ACC112 (cell line): ENCODE results near the gene NTM.

Experiments used
- H2AFZ ChIP-seq: fragments of 200-600 bp; sonication (generic); one replicate; pipeline ENCODE4 v1.6.0; 2017; ENCODE audit warnings: antibody characterized with exemption, low read length; ENCODE audit not compliant: unreplicated experiment
- H3K27ac ChIP-seq: fragments of 200-600 bp; sonication (generic); 2 replicates; pipeline ENCODE4 v1.5.1; 2014; ENCODE audit warnings: low read depth, mild to moderate bottlenecking, antibody characterized with exemption, low read length, moderate library complexity
- H3K27me3 ChIP-seq: fragments of 200-600 bp; sonication (generic); 2 replicates; pipeline ENCODE4 v1.6.1; 2014; ENCODE audit warnings: mild to moderate bottlenecking, antibody characterized with exemption, low read length, moderate library complexity, mixed read lengths; ENCODE audit not compliant: insufficient read depth
- H3K36me3 ChIP-seq: fragments of 200-600 bp; sonication (generic); 2 replicates; pipeline ENCODE4 v1.6.1; 2016; ENCODE audit warnings: mild to moderate bottlenecking, antibody characterized with exemption, low read length, moderate library complexity, mixed read lengths; ENCODE audit not compliant: insufficient read depth
- H3K4me1 ChIP-seq: fragments of 200-600 bp; sonication (generic); one replicate; pipeline ENCODE4 v1.6.1; 2016; ENCODE audit warnings: low read length, mixed read lengths; ENCODE audit not compliant: insufficient read depth, unreplicated experiment, control insufficient read depth
- H3K4me3 ChIP-seq: fragments of 200-600 bp; sonication (generic); 2 replicates; pipeline ENCODE4 v1.5.1; 2014; ENCODE audit warnings: mild to moderate bottlenecking, low read depth, low read length
- H3K79me2 ChIP-seq: fragments of 200-600 bp; sonication (generic); one replicate; pipeline ENCODE4 v1.6.0; 2016; ENCODE audit warnings: low read length; ENCODE audit not compliant: control insufficient read depth, unreplicated experiment, insufficient read depth

The NTM gene

GRCh38 chr11:131787119-131787518 lies 416.7 kb downstream of the NTM start:
- Histone ChIP-seq H3K36me3 (no peaks in the 10 kb centered on the region), H3K27ac (no peak overlapping the region), H3K27me3 (peaks cover 33% of the 10 kb centered on the region), H2AFZ (no peak overlapping the region), H3K4me1 (no peaks in the 10 kb centered on the region), H3K4me3 (no peak overlapping the region), H3K79me2 (no peaks in the 10 kb centered on the region)

- Histone ChIP-seq H2AFZ (no peak overlapping the region), H3K27ac (no peak overlapping the region), H3K36me3 (no peaks in the 10 kb centered on the region), H3K4me3 (no peak overlapping the region), H3K79me2 (no peaks in the 10 kb centered on the region), H3K4me1 (no peaks in the 10 kb centered on the region), H3K27me3 (peaks cover 37% of the 10 kb centered on the region)
Measured at GRCh38 chr11:131790586-131790985, 420.2 kb downstream of the NTM start.

- Histone ChIP-seq H3K4me3 (no peak overlapping the region), H3K27ac (no peak overlapping the region), H3K27me3 (peaks cover 36% of the 10 kb centered on the region), H2AFZ (no peak overlapping the region), H3K4me1 (no peaks in the 10 kb centered on the region), H3K79me2 (no peaks in the 10 kb centered on the region), H3K36me3 (no peaks in the 10 kb centered on the region)
Measured at GRCh38 chr11:131792243-131792642, 421.8 kb downstream of the NTM start.

GRCh38 chr11:131796089-131796488 lies 425.7 kb downstream of the NTM start:
- Histone ChIP-seq H3K4me3 (no peak overlapping the region), H2AFZ (no peak overlapping the region), H3K27me3 (peaks cover 54% of the 10 kb centered on the region), H3K36me3 (no peaks in the 10 kb centered on the region), H3K27ac (no peak overlapping the region), H3K79me2 (no peaks in the 10 kb centered on the region), H3K4me1 (no peaks in the 10 kb centered on the region)

GRCh38 chr11:131796541-131796940 lies 426.1 kb downstream of the NTM start:
- no peaks in the 10 kb centered on the region for H3K79me2 ChIP-seq
- no peak overlapping the region for H2AFZ ChIP-seq
- H3K4me1 ChIP-seq, result no peaks in the 10 kb centered on the region
- H3K36me3 ChIP-seq, result no peaks in the 10 kb centered on the region
- H3K4me3 ChIP-seq, result no peak overlapping the region
- no peak overlapping the region for H3K27ac ChIP-seq
- peaks cover 54% of the 10 kb centered on the region for H3K27me3 ChIP-seq

GRCh38 chr11:131800452-131800851 lies 430.0 kb downstream of the NTM start:
- H3K27me3 ChIP-seq, result peaks cover 70% of the 10 kb centered on the region
- no peaks in the 10 kb centered on the region for H3K4me1 ChIP-seq
- no peak overlapping the region for H3K27ac ChIP-seq
- H2AFZ ChIP-seq, result no peak overlapping the region
- no peak overlapping the region for H3K4me3 ChIP-seq
- H3K79me2 ChIP-seq, result no peaks in the 10 kb centered on the region
- H3K36me3 ChIP-seq, result no peaks in the 10 kb centered on the region

GRCh38 chr11:131802440-131803115 lies 432.2 kb downstream of the NTM start:
- peaks cover 62% of the 10 kb centered on the region for H3K27me3 ChIP-seq
- H3K79me2 ChIP-seq, result no peaks in the 10 kb centered on the region
- no peaks in the 10 kb centered on the region for H3K4me1 ChIP-seq
- no peak overlapping the region for H2AFZ ChIP-seq
- H3K36me3 ChIP-seq, result no peaks in the 10 kb centered on the region
- no peak overlapping the region for H3K4me3 ChIP-seq
- no peak overlapping the region for H3K27ac ChIP-seq

- H3K4me1 ChIP-seq, result peaks cover 4% of the 10 kb centered on the region
- H2AFZ ChIP-seq, result no peak overlapping the region
- peaks cover 49% of the 10 kb centered on the region for H3K27me3 ChIP-seq
- H3K27ac ChIP-seq, result no peak overlapping the region
- H3K36me3 ChIP-seq, result no peaks in the 10 kb centered on the region
- no peak overlapping the region for H3K4me3 ChIP-seq
- no peaks in the 10 kb centered on the region for H3K79me2 ChIP-seq
Measured at GRCh38 chr11:131807876-131808275, 437.5 kb downstream of the NTM start.

GRCh38 chr11:131808470-131808869 lies 438.1 kb downstream of the NTM start:
- Histone ChIP-seq H2AFZ (no peak overlapping the region), H3K4me1 (peaks cover 4% of the 10 kb centered on the region), H3K79me2 (no peaks in the 10 kb centered on the region), H3K27me3 (peaks cover 52% of the 10 kb centered on the region), H3K4me3 (no peak overlapping the region), H3K27ac (no peak overlapping the region), H3K36me3 (no peaks in the 10 kb centered on the region)

GRCh38 chr11:131809203-131809918 lies 438.9 kb downstream of the NTM start:
- H3K4me3 ChIP-seq, result no peak overlapping the region
- no peak overlapping the region for H2AFZ ChIP-seq
- H3K27me3 ChIP-seq, result peaks cover 52% of the 10 kb centered on the region

GRCh38 chr11:131810541-131810940 lies 440.1 kb downstream of the NTM start:
- Histone ChIP-seq H3K4me1 (peaks cover 4% of the 10 kb centered on the region), H3K79me2 (no peaks in the 10 kb centered on the region), H3K4me3 (no peak overlapping the region), H3K27ac (no peak overlapping the region), H3K27me3 (peaks cover 44% of the 10 kb centered on the region), H3K36me3 (no peaks in the 10 kb centered on the region), H2AFZ (no peak overlapping the region)

More at GRCh38 chr11:131809203-131809918, 438.9 kb downstream of the NTM start:
- Histone ChIP-seq H3K36me3 (no peaks in the 10 kb centered on the region), H3K79me2 (no peaks in the 10 kb centered on the region), H3K27ac (no peak overlapping the region), H3K4me1 (peaks cover 4% of the 10 kb centered on the region)
